NCI-H2107 treated with DMSO at 0.1 percent for 48 hours (cell line): ENCODE results near the gene NSD1.
"Not testable (repeated sequence)": the region's sequence is repeated elsewhere in the genome, so short reads cannot be mapped to it uniquely, and the experiment has no call there.

Experiments
- DNase-seq: peaks from one replicate; lab custom pipeline; 2025; ENCODE audit not compliant: unreplicated experiment; lab: John Stamatoyannopoulos, UW

Gene NSD1

DNA sequence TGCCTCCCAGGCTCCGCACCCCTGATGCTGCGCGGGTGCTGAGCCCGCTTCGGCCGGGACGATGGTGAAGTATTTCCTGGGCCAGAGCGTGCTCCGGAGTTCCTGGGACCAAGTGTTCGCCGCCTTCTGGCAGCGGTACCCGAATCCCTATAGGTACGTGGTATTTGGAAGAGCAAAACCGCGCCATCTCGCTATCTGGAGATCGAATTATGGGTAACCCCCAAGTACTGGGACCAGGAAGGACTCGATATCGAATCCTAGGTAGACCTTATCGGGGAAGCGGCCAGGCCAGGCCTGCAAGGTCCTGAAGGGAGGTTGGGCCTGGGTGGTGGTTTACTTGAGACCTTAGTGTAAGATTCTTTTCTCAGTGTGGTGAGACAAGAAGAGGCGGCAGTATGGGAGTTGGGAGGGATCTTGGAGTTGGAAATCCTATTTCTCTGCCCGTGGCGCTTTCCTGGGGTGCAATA lies 170.4 kb downstream of the NSD1 start:
- no peak for DNase-seq

- no peak for DNase-seq
Observed at GRCh38 chr5:177304392-177305119, 171.0 kb downstream of the NSD1 start.

GRCh38 chr5:177306103-177306640 lies 172.6 kb downstream of the NSD1 start:
- DNase-seq: not testable (repeated sequence)

DNA sequence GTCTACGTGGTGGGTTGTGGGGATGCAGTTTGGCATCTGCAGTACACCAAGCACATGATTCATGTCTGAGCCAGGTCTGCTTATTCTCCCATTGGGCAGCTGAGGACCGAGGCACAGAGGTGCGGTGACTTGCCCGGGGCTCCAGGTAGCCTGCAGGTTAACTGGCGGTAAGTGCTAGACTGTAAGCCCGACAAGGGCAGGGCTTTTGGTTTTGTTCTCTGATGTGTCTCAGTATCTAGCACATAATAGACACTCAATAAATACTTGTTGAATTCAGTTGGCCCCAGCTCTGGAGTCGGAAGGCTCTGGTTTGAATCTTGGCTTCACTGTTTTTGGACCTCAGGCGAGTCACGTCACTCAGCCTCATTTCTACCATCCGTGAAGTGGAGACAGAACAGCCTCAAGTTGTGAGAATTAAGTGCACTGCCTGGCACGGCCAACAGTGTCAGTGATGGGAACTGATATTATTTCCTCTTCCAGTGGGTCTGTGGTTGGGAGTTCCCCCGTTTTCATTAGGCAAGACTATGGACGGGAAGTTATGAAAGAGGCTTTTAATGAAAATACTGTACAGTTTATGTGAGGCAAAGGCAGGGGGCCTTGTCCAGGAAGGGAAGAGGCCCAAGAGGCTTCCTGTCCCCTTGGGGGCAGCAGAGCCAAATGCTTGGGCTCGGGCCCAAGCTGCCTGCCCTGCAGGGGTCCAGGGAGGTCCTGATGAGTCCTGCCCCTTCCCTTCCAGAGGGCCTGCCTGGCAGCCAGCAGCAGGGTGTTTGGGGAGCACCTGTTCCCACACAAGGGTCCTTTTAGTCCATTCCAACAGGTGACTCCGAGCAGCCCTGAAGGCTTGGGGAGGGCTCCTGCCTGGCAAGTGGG lies 173.3 kb downstream of the NSD1 start:
- DNase-seq: no peak

- no peak for DNase-seq
Observed at GRCh38 chr5:177307544-177308363, 174.2 kb downstream of the NSD1 start.

DNA sequence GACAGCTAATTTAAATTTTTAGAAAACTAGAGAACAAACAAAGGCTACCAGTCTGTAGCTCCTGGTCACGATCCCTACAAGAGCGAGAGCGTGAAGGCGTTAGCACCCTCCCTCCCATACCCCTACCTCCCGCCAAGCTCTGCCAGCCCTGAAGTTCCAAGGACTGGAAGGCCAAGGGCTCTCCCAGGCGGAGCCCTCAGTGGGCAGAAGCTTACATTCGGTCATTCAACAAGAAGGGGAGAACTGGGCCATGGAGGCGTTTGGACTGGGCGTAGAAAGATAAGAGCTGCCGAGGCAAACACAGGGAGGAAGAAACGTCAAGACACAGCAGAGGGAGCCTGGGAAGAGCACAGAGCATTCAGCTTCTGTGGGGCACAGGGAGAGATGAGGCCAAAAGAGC lies 175.2 kb downstream of the NSD1 start:
- no peak for DNase-seq

DNA sequence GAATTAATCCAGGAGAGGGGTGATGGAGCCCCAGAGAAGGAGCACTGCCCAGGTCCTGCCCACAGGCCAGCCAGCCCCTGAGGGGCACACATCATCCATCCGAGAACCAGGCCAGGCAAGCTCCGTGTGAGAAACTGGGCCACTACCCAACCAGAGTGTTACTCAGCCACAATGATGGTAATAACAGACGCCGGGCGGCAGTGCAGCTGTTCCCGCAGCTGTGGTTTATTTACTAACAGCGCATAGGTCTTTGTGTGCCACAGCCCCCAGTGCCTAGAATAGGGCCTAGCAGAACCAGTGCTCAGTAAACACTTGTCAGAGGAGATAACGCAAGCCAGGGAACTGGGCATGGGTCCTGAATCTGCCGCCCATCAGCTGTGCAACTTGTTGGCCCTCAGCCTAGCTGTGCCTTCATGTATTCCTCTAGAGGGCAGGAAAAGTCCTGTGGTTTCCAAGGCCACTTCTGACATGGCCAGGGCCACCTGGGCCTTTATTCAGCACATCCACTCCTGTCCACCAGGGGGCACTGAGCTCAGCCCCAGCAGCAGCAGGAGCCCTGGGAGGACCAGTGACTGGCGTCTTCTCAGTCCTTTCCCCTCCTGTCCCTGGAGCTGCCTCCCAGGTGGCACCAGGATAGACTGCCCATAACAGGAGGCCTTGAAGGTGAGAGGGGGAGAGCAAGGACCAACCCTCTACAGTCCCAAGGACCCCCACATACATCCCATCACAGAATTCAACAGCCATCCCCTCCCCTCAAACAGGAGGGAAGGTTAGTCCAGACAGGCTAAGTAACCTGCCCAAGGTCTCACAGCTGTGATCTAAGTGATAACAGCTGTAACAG lies 176.0 kb downstream of the NSD1 start:
- DNase-seq: no peak

- no peak for DNase-seq
Observed at GRCh38 chr5:177310332-177310731, 176.8 kb downstream of the NSD1 start.

DNA sequence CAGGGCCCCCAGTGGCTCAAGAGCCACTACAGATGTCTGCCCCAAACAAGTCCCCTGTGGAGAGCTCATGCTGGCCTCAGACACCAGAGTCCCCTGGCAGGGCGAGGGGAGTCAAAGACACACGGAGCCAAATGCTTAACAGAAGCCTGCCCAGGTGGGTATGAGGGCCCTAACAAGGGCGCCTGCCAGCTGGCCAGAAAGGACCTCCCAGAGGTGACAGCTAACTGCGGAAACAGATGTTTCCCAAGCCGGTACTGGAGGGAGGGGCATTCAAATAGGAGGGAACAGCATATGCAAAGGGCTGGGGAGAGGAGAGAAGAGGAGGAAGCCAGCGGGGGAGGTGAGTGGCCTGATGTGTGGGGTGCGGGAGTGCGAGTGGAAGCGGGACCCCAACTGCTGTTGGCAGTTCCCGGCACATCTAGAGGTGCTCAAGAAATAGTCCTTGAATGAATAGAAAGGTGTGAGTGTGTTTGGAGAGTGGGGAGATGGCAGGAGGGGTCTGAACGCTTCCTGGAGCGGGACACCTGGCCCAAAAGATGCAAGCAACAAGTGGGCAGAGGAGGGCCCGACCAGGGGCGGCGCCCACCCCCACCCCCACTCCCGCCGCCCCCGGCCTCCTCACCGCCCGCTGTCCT lies 177.3 kb downstream of the NSD1 start:
- no peak for DNase-seq

- no peak for DNase-seq
Observed at GRCh38 chr5:177311392-177311722, 177.8 kb downstream of the NSD1 start.

DNA sequence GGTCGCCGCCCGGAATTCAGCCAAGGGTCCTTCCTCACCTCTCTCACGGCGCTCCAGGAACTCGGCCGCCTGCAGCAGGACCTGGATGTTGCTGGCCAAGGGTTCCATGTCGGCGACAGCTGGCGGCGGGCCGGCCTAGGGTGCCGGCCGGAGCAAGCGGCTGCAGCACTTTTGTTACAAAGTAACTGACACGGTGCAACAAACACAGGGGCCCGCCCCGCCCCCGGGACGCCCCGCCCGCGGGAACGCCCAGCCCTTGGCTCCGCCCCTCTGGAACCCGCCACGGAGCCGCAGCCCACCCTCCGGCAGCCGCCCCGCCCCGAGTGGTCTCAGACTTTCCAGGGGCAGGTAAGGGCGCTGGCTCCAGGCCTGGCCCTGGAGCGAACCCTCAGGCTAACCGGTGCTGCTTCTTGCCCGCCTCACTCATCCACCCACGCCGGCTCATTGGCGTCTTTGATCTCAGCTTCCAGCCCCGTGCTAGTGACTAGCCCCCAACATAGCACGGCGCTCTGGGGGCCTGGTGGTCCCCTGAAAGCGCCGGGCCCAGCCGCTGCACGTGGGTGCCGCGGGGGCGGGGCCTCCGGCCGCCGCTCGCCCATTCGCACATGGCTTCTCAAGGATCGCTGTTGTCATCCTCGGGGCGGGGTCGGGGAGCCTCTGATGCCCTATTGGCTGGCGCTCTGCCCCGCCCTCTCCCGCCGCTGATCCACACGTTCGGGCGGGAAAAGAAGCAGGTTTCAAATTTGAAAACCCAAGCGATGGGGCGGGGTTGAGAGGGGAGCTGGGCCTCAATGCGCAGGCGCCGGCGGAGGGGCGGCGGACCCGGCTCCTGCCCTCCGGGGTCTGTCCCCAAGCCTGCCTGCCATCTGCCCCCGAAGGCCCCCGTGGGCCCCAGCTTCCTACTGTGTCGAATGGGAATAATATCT lies 178.4 kb downstream of the NSD1 start, which contains the start of gene MXD3:
TSS of gene MXD3 (minus strand) at position 176 of the 926 bp plus-strand sequence. CDS start at position 108, 68 bp downstream.
- DNase-seq: peak; percentile 72

GRCh38 chr5:177312649-177313181 lies 179.1 kb downstream of the NSD1 start:
- no peak for DNase-seq

- no peak for DNase-seq
Observed at GRCh38 chr5:177313561-177314259, 180.1 kb downstream of the NSD1 start.

DNA sequence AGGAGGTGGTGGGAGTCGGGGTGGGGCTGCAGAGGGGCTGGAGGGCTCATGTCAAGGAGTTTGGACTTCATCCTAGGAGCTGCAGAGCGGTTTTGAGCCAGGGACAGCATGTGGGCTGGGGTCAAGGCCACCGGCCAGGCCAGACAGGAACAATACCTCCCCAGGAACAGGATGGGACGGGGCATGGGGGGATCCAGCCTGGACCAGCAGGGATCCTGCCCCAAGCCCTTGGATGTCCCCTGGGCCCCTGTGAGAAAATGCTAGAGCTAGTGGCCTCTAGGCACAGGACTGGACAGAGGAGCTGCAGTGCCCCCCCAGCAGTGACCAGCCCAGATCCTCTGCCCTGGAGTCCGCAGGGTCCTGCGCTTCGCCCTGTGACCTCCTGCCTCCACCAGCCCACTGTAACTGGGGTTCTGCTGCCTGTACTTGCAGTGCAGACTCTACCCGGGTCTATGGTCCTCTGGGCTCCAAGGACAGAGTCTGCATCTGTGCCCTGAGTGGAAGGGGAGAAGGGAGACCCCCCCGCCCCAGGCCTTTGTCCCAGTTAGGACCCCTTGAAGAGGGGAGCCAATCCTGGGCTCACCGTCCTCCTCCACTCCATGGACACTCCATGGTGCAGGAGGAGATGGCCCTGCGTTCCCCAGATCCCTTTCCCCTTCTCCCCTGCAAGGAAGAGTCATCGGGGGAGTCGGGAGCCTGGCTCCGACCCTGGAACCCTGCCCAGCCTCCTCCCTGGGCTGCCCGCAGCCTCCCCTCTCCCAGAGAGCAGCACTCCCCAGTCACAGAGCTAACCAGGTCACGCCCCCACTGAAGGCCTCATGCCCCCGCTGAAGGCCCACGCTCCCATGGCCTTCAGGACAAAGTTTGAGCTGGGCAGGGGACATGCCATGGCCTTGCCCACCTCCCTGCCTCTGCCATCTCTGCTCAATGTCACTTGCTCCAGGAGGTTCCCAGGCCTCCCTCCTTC lies 181.1 kb downstream of the NSD1 start:
- DNase-seq: no peak

DNA sequence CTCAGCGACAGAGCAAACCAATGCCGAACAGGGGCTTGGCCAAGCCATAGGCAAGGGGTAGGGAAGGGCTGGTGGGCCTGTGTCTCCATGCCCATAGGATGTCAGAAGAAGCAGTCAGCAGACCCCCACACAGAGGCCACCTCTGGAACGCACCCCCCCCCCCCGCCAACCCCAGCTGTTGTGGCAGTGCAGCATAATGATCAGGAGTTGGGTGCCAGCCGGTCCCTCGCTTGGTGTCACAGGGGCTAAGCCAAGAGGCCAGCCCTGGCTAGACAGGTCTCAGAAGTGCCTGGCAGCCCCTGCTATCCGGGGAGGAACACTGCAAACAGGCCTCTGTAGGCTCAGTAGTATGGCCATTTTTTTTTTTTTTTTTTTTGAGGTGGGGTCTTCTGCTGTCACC lies 181.8 kb downstream of the NSD1 start:
- no peak for DNase-seq

- no peak for DNase-seq
Observed at GRCh38 chr5:177316005-177316404, 182.4 kb downstream of the NSD1 start.

DNA sequence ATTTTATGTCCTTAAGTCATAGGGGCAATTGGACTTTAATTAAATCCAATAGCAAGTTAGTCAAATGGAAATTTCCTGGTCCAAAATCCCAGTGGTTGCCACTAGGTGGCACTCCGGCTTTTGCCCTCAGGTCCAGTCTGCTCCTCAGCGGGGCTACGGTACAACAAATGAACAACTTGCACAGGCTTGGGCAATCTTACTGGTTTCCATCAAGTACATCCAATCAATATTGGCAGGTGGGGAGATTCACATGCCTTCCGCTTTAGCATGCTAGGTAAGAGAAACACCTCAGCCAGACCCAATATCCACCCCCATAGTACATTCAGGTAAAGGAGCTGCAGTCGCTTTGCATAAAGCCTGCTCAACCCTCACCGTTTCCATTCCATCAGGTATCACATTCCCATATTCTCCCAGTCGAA lies 184.4 kb downstream of the NSD1 start:
- peak; percentile 57 for DNase-seq
